Measurements from ENCODE around the gene ETF1.

- TF ChIP-seq CTCF (IDR thresholded peaks at IDR 0.05), result no peak
- TF ChIP-seq POLR2A (IDR thresholded peaks at IDR 0.05), result no peak
- no peak for TF ChIP-seq POLR2AphosphoS5 (IDR thresholded peaks at IDR 0.05)
These were observed 19.6 kb downstream of the ETF1 start for GRCh38 chr5:138523406-138523805.
